IMR-90 (cell line): ENCODE data around the gene PIP5K1A. TPM values are rescaled to one million over a fixed set of nuclear protein-coding genes. Genes with fewer than 3 reads are reported as not detected.

Experiments used
- ATAC-seq: fragments of 200-7000 bp; cut with Tn5 transposase; 2 replicates; pipeline ENCODE4 v1.9.1; 2020; ENCODE audit warnings: low read depth, mild to moderate bottlenecking, moderate library complexity
- BruUV-seq: library from RNA; stranded (reverse); fragments of 400-500 nt; replicated peaks from 2 replicates; lab custom pipeline; 2021; lab: Mats Ljungman, UMichigan
- CTCF ChIA-PET: fragments of 300-600 bp; formaldehyde crosslinking; extraction: SDS; loops from one replicate; lab custom pipeline; 2021; ENCODE audit warnings: antibody characterized with exemption; lab: Yijun Ruan, JAX
- POLR2A ChIA-PET: fragments of 300-600 bp; sonication (Branson Sonifier 250); formaldehyde crosslinking; loops from one replicate; lab custom pipeline; 2022; ENCODE audit warnings: antibody characterized with exemption; ENCODE audit not compliant: unreplicated experiment; lab: Charles Lee
- DNase-seq: peaks from one replicate; pipeline ENCODE4 v3.0.0; 2013
- H2AFZ ChIP-seq: replicated peaks from 2 replicates; pipeline ENCODE3; 2013; ENCODE audit warnings: low read length, mild to moderate bottlenecking; ENCODE audit not compliant: poor library complexity
- H2AK5ac ChIP-seq: 2 replicates; pipeline ENCODE4 v1.6.1; 2013; ENCODE audit warnings: low read depth, low read length, inconsistent platforms
- H2AK9ac ChIP-seq: replicated peaks from 2 replicates; pipeline ENCODE3; 2013; ENCODE audit warnings: mild to moderate bottlenecking, low read depth, low read length, moderate library complexity; ENCODE audit not compliant: poor library complexity
- H2BK120ac ChIP-seq: 2 replicates; pipeline ENCODE4 v1.6.1; 2013; ENCODE audit warnings: low read depth, low read length, inconsistent platforms
- H2BK15ac ChIP-seq: 3 replicates; pipeline ENCODE4 v1.6.1; 2013; ENCODE audit warnings: low read depth, low read length, inconsistent platforms
- H2BK20ac ChIP-seq: 2 replicates; pipeline ENCODE4 v1.6.1; 2013; ENCODE audit warnings: low read depth, mild to moderate bottlenecking, inconsistent platforms, low read length, moderate library complexity
- H2BK5ac ChIP-seq: 2 replicates; pipeline ENCODE4 v1.6.1; 2013; ENCODE audit warnings: mild to moderate bottlenecking, low read depth, low read length, inconsistent platforms; ENCODE audit not compliant: poor library complexity, severe bottlenecking
- H3K14ac ChIP-seq: replicated peaks from 2 replicates; pipeline ENCODE4 v1.6.1; 2013; ENCODE audit warnings: low read depth, low read length, inconsistent platforms
- H3K18ac ChIP-seq: 2 replicates; pipeline ENCODE4 v1.6.1; 2013; ENCODE audit warnings: low read depth, low read length, control low read depth
- H3K23ac ChIP-seq: 2 replicates; pipeline ENCODE4 v1.6.1; 2013; ENCODE audit warnings: low read depth, low read length, inconsistent platforms
- H3K27ac ChIP-seq: 2 replicates; pipeline ENCODE4 v1.5.1; 2013; ENCODE audit warnings: mild to moderate bottlenecking, control low read depth, low read length; ENCODE audit not compliant: insufficient read depth
- H3K27me3 ChIP-seq: 2 replicates; pipeline ENCODE4 v1.6.1; 2013; ENCODE audit warnings: low read length; ENCODE audit not compliant: control insufficient read depth, insufficient read depth
- H3K36me3 ChIP-seq: 2 replicates; pipeline ENCODE4 v1.6.1; 2013; ENCODE audit warnings: low read length, mixed read lengths; ENCODE audit not compliant: control insufficient read depth, insufficient read depth
- H3K4ac ChIP-seq: 2 replicates; pipeline ENCODE4 v1.6.1; 2013; ENCODE audit warnings: low read depth, low read length, inconsistent platforms
- H3K4me1 ChIP-seq: 2 replicates; pipeline ENCODE4 v1.6.1; 2013; ENCODE audit warnings: low read length, mixed read lengths; ENCODE audit not compliant: control insufficient read depth, insufficient read depth
- H3K4me2 ChIP-seq: 2 replicates; pipeline ENCODE4 v1.6.1; 2013; ENCODE audit warnings: low read depth, mild to moderate bottlenecking, control low read depth, low read length, moderate library complexity
- H3K4me3 ChIP-seq: 2 replicates; pipeline ENCODE4 v1.5.1; 2013; ENCODE audit warnings: low read depth, mild to moderate bottlenecking, control low read depth, low read length, moderate library complexity; ENCODE audit not compliant: insufficient read depth
- H3K56ac ChIP-seq: 2 replicates; pipeline ENCODE4 v1.6.1; 2013; ENCODE audit warnings: low read length, inconsistent platforms; ENCODE audit not compliant: insufficient read depth; ENCODE audit errors: extremely low read depth
- H3K79me1 ChIP-seq, 2 experiments: 2 replicates each; pipeline ENCODE4 v1.6.1; 2013; ENCODE audit warnings: low read length in 2 of 2, inconsistent platforms in 1 of 2, low read depth in 1 of 2
- H3K9ac ChIP-seq: 2 replicates; pipeline ENCODE4 v1.6.1; 2013; ENCODE audit warnings: low read depth, low read length, control low read depth
- H3K9me1 ChIP-seq: 2 replicates; pipeline ENCODE4 v1.6.1; 2013; ENCODE audit warnings: low read length, inconsistent platforms; ENCODE audit not compliant: insufficient read depth
- H3K9me3 ChIP-seq: 2 replicates; pipeline ENCODE4 v1.6.1; 2013; ENCODE audit warnings: low read length; ENCODE audit not compliant: control insufficient read depth, insufficient read depth
- H4K20me1 ChIP-seq: 2 replicates; pipeline ENCODE4 v1.6.1; 2013; ENCODE audit warnings: low read length, inconsistent platforms; ENCODE audit not compliant: insufficient read depth
- H4K5ac ChIP-seq: 2 replicates; pipeline ENCODE4 v1.6.1; 2013; ENCODE audit warnings: mild to moderate bottlenecking, low read depth, low read length, control low read depth
- H4K8ac ChIP-seq, 2 experiments: 2 replicates each; pipeline ENCODE4 v1.6.1; 2013; ENCODE audit warnings: low read depth in 2 of 2, low read length in 2 of 2, control low read depth in 1 of 2, inconsistent platforms in 1 of 2
- H4K91ac ChIP-seq: 2 replicates; pipeline ENCODE4 v1.6.1; 2013; ENCODE audit warnings: low read depth, low read length, inconsistent platforms; ENCODE audit not compliant: insufficient read depth
- BHLHE40 ChIP-seq: fragments of 150-350 bp; IDR thresholded peaks from 2 replicates; pipeline ENCODE4 v1.6.1; 2016; ENCODE audit warnings: mild to moderate bottlenecking, low read depth, low read length
- CEBPB ChIP-seq: IDR thresholded peaks from 2 replicates; pipeline ENCODE4 v1.6.1; 2012; ENCODE audit warnings: low read depth, low read length, improper control_type of control experiment
- CHD1 ChIP-seq: IDR thresholded peaks from 2 replicates; pipeline ENCODE4 v1.6.1; 2012; ENCODE audit warnings: low read depth, low read length, improper control_type of control experiment
- CTCF ChIP-seq: conservative IDR thresholded peaks from 2 replicates; pipeline ENCODE4 v1.5.1; 2012; ENCODE audit warnings: mild to moderate bottlenecking, low read depth, low read length, improper control_type of control experiment
- ELK1 ChIP-seq: fragments of 150-350 bp; IDR thresholded peaks from 2 replicates; pipeline ENCODE4 v1.6.1; 2016; ENCODE audit warnings: low read depth, mild to moderate bottlenecking, low read length, moderate library complexity, borderline replicate concordance
- FOS ChIP-seq: fragments of 150-350 bp; IDR thresholded peaks from 2 replicates; pipeline ENCODE4 v1.6.1; 2016; ENCODE audit warnings: low read depth, low read length
- MAFK ChIP-seq: IDR thresholded peaks from 2 replicates; pipeline ENCODE4 v1.6.1; 2012; ENCODE audit warnings: low read depth, low read length, improper control_type of control experiment
- MAZ ChIP-seq: IDR thresholded peaks from 2 replicates; pipeline ENCODE4 v1.6.1; 2012; ENCODE audit warnings: low read depth, mild to moderate bottlenecking, low read length, improper control_type of control experiment, moderate library complexity, borderline replicate concordance
- MXI1 ChIP-seq: IDR thresholded peaks from 2 replicates; pipeline ENCODE4 v1.6.1; 2012; ENCODE audit warnings: low read depth, mild to moderate bottlenecking, low read length, moderate library complexity, borderline replicate concordance
- NFE2L2 ChIP-seq: fragments of 150-350 bp; IDR thresholded peaks from 2 replicates; pipeline ENCODE4 v1.6.1; 2016; ENCODE audit warnings: low read depth, mild to moderate bottlenecking, low read length
- POLR2A ChIP-seq: IDR thresholded peaks from 2 replicates; pipeline ENCODE4 v1.6.1; 2012; ENCODE audit warnings: mild to moderate bottlenecking, low read depth, low read length
- RAD21 ChIP-seq: IDR thresholded peaks from 2 replicates; pipeline ENCODE4 v1.6.1; 2012; ENCODE audit warnings: low read length, improper control_type of control experiment
- RCOR1 ChIP-seq: IDR thresholded peaks from 2 replicates; pipeline ENCODE4 v1.6.1; 2012; ENCODE audit warnings: mild to moderate bottlenecking, low read length, improper control_type of control experiment; ENCODE audit not compliant: insufficient replicate concordance
- RFX5 ChIP-seq: IDR thresholded peaks from 2 replicates; pipeline ENCODE4 v1.8.0; 2012; ENCODE audit warnings: low read depth, mild to moderate bottlenecking, low read length, moderate library complexity
- SMC3 ChIP-seq: fragments of 150-350 bp; IDR thresholded peaks from 2 replicates; pipeline ENCODE4 v1.6.1; 2016; ENCODE audit warnings: low read depth, mild to moderate bottlenecking, antibody characterized with exemption, low read length, moderate library complexity
- USF2 ChIP-seq: fragments of 150-350 bp; IDR thresholded peaks from 2 replicates; pipeline ENCODE4 v1.6.1; 2017; ENCODE audit warnings: mild to moderate bottlenecking, antibody characterized with exemption, low read length, low read depth
- WGBS, 2 experiments: methylation state at CpG; one replicate each; pipeline versions ENCODE4 v1.1.5 to v1.1.7; 2013; ENCODE audit warnings: missing lambda C conversion rate in 2 of 2; ENCODE audit not compliant: insufficient read length in 1 of 2; ENCODE audit errors: extremely low coverage in 2 of 2; 5-methylcytosine and 5-hydroxymethylcytosine counted together
- dilution Hi-C: fragments of 300-500 bp; cut with HindIII; formaldehyde crosslinking; loops from one replicate; pipeline ENCODE4 v1.14.3; 2018; ENCODE audit warnings: low sequenced_read_pairs; ENCODE audit not compliant: unreplicated experiment
- in situ Hi-C: fragments of 300-500 bp; cut with MboI; formaldehyde crosslinking; loops from 3 replicates; pipeline ENCODE4 v1.14.3; 2019; ENCODE audit warnings: low sequenced_read_pairs, inconsistent platforms, mixed read lengths
- intact Hi-C: fragments of 100-400 bp; cut with micrococcal nuclease; formaldehyde crosslinking; loops from 2 replicates; pipeline ENCODE4 v1.10.0; 2022
- polyA plus RNA-seq, 3 experiments: library from polyadenylated mRNA; depleted of rRNA; stranded (reverse); fragments of >200 nt; gene quantifications; 2 replicates each; pipeline ENCODE4 v1.2.3, GENCODE V29; 2012; ENCODE audit warnings: low replicate concordance in 1 of 3
- total RNA-seq: library from RNA; depleted of rRNA; stranded (reverse); fragments of >200 nt; gene quantifications from 2 replicates; pipeline ENCODE4 v1.2.3, GENCODE V29; 2012

PIP5K1A gene
- total and polyA plus RNA-seq, 2 of the 4 experiments (the other 2 are of a cell fraction) = 59.1 to 105 TPM

GRCh38 chr1:151238467-151238739, 40.1 kb downstream of the PIP5K1A start:
- Histone ChIP-seq H3K9ac (no peak overlapping the region), H3K9me1 (peaks cover 6% of the 10 kb centered on the region), H4K5ac (no peak overlapping the region), H3K36me3 (peaks cover 62% of the 10 kb centered on the region), H2BK20ac (no peak overlapping the region), H3K23ac (0 out of 2 replicates have a peak overlapping the region, but pooled peaks have one; percentile 29), H3K14ac (0 out of 2 replicates have a peak overlapping the region, but pooled peaks have one; percentile 14), H3K79me1 (peaks cover 8 to 42% of the 10 kb centered on the region in 2 experiments; a peak in 3 of 4 replicates), H3K4me3 (no peak overlapping the region), H3K9me3 (no peaks in the 10 kb centered on the region), H4K8ac (no peak overlapping the region), H3K4me1 (peaks cover 6% of the 10 kb centered on the region), H3K4ac (no peak overlapping the region), H2BK120ac (no peak overlapping the region), H3K27me3 (no peaks in the 10 kb centered on the region), H3K27ac (no peak overlapping the region), H4K20me1 (peaks cover 19% of the 10 kb centered on the region; the same call in 1 of the 2 replicates), H2AK5ac (no peak overlapping the region), H2AFZ (no peak overlapping the region), H3K56ac (no peak overlapping the region), H3K18ac (no peak overlapping the region), H2BK5ac (peak overlapping the region; percentile 78), H2BK15ac (no peak overlapping the region), H3K4me2 (no peak overlapping the region; the same call in 1 of the 2 replicates), H2AK9ac (no peak overlapping the region), H4K91ac (no peak overlapping the region)
- DNase-seq (peak; percentile 96), ATAC-seq (peak; percentile 96)
- POLR2A ChIA-PET = interaction anchor here (0.5 kb wide), 1 partner anchor 262 kb away, joined by 3 read pairs; no protein-coding TSS in a partner anchor
- in situ Hi-C loops (no loop called here), intact Hi-C loops (no loop called here), dilution Hi-C loops (no loop called here)
- CTCF ChIA-PET = interaction anchor here (2.0 kb wide), 1 partner anchor 14 kb away, joined by 6 read pairs; no protein-coding TSS in a partner anchor
- BruUV-seq = no TSS peak
- TF ChIP-seq BHLHE40 (no peak), MXI1 (peak; percentile 60; the same call in 1 of the 2 replicates), POLR2A (no peak), CEBPB (no peak), CTCF (no peak), RFX5 (no peak), RCOR1 (peak; percentile 20), ELK1 (no peak), FOS (peak; percentile 94), MAFK (peak; percentile 68), RAD21 (no peak), USF2 (no peak), SMC3 (no peak), NFE2L2 (peak; percentile 64), MAZ (no peak), CHD1 (no peak)
- WGBS, 2 experiments = no CpG with 5 or more reads among the region's 1 CpG
